GM19239 (cell line): ENCODE measurements around the gene RASGRP2.
"Not testable (repeated sequence)": the region's sequence is repeated elsewhere in the genome, so short reads cannot be mapped to it uniquely, and the experiment has no call there.

Source experiments
- DNase-seq: peaks from one replicate; pipeline ENCODE4 v3.0.0; 2011; ENCODE audit warnings: low spot score; ENCODE audit not compliant: insufficient read length
- FAIRE-seq: peaks from 2 replicates; lab custom pipeline; 2011; peaks lifted over from hg19 to GRCh38; lab: Jason Lieb, UNC

The RASGRP2 gene

GRCh38 chr11:64710418-64711137 lies 33.4 kb downstream of the RASGRP2 start:
- DNase-seq, result no peak
- no peak for FAIRE-seq

- FAIRE-seq, result no peak
- DNase-seq, result no peak
These were observed 38.4 kb downstream of the RASGRP2 start for GRCh38 chr11:64705501-64705900.

GRCh38 chr11:64703048-64703447 lies 40.9 kb downstream of the RASGRP2 start:
- no peak for FAIRE-seq
- no peak for DNase-seq

- not testable (repeated sequence) for FAIRE-seq, DNase-seq
These were observed 42.0 kb downstream of the RASGRP2 start for GRCh38 chr11:64701956-64702355.

GRCh38 chr11:64698427-64698826 lies 45.5 kb downstream of the RASGRP2 start:
- FAIRE-seq, result no peak

GRCh38 chr11:64697663-64698375 lies 46.1 kb downstream of the RASGRP2 start:
- no peak for FAIRE-seq
- no peak for DNase-seq

More at GRCh38 chr11:64698427-64698826, 45.5 kb downstream of the RASGRP2 start:
- no peak for DNase-seq

GRCh38 chr11:64696045-64696444 lies 47.9 kb downstream of the RASGRP2 start:
- no peak for FAIRE-seq
- no peak for DNase-seq

GRCh38 chr11:64695548-64695947 lies 48.4 kb downstream of the RASGRP2 start:
- DNase-seq (no peak), FAIRE-seq (no peak)

GRCh38 chr11:64694821-64695365 lies 49.0 kb downstream of the RASGRP2 start:
- DNase-seq (peak; percentile 58), FAIRE-seq (no peak)

- DNase-seq, result no peak
- no peak for FAIRE-seq
These were observed 49.8 kb downstream of the RASGRP2 start for GRCh38 chr11:64694026-64694755.

GRCh38 chr11:64692764-64693331 lies 51.1 kb downstream of the RASGRP2 start:
- FAIRE-seq, result no peak

GRCh38 chr11:64691543-64691942 lies 52.4 kb downstream of the RASGRP2 start:
- DNase-seq (no peak), FAIRE-seq (no peak)

More at GRCh38 chr11:64692764-64693331, 51.1 kb downstream of the RASGRP2 start:
- DNase-seq, result no peak

GRCh38 chr11:64690235-64690634 lies 53.7 kb downstream of the RASGRP2 start:
- FAIRE-seq (no peak), DNase-seq (no peak)

GRCh38 chr11:64688534-64688982 lies 55.4 kb downstream of the RASGRP2 start:
- DNase-seq, result peak; percentile 90
- peak; percentile 99 for FAIRE-seq

- DNase-seq, result no peak
- FAIRE-seq, result no peak
These were observed 56.1 kb downstream of the RASGRP2 start for GRCh38 chr11:64687643-64688533.

- no peak for DNase-seq
- no peak for FAIRE-seq
These were observed 56.7 kb downstream of the RASGRP2 start for GRCh38 chr11:64687204-64687603.

- no peak for FAIRE-seq
- DNase-seq, result no peak
These were observed 57.3 kb downstream of the RASGRP2 start for GRCh38 chr11:64686466-64687170.

GRCh38 chr11:64685536-64685935 lies 58.4 kb downstream of the RASGRP2 start:
- DNase-seq (no peak), FAIRE-seq (no peak)

GRCh38 chr11:64684357-64684756 lies 59.6 kb downstream of the RASGRP2 start:
- no peak for DNase-seq
- no peak for FAIRE-seq
